GM18868 (cell line): ENCODE results near the gene NPAS4.

Experiments used
- ATAC-seq: cut with Tn5 transposase; IDR thresholded peaks from one replicate; pipeline ENCODE4 v1.9.1; 2021; ENCODE audit warnings: mild to moderate bottlenecking, moderate library complexity; ENCODE audit not compliant: unreplicated experiment

Gene NPAS4

DNA sequence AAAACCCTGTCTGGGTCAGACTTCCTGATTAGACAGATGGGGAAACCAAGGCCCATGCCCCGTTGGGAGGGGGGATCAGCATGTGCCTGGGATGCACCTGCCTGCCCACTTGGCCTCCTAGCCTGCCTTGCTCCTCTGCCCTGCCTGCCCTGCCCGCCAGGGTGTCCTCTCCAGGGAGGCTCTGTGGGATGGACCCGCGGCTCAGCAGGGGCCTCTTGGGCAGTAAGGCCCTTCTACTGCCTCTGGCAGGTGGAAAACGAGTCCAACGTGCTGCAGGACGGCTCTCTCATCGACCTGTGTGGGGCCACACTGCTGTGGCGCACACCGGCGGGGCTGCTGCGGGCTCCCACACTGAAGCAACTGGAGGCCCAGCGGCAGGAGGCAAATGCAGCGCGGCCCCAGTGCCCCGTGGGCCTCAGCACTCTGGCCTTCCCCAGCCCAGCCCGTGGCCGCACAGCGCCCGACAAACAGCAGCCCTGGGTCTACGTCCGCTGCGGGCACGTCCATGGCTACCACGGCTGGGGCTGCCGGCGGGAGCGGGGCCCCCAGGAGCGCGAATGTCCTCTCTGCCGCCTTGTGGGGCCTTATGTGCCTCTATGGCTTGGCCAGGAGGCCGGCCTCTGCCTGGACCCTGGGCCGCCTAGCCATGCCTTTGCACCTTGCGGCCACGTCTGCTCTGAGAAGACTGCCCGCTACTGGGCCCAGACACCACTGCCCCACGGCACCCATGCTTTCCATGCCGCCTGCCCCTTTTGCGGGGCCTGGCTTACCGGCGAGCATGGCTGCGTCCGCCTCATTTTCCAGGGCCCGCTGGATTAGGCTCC, 54.7 kb downstream of the NPAS4 start:
- ATAC-seq, result no peak
